Measurements from ENCODE around the gene GLS. TPM values are rescaled to one million over a fixed set of nuclear protein-coding genes. Genes with fewer than 3 reads are reported as not detected.
"Not testable (repeated sequence)": the region's sequence is repeated elsewhere in the genome, so short reads cannot be mapped to it uniquely, and the experiment has no call there.

The GLS gene
- total RNA-seq, 1 donor from 2014 or later = 116 TPM

DNA sequence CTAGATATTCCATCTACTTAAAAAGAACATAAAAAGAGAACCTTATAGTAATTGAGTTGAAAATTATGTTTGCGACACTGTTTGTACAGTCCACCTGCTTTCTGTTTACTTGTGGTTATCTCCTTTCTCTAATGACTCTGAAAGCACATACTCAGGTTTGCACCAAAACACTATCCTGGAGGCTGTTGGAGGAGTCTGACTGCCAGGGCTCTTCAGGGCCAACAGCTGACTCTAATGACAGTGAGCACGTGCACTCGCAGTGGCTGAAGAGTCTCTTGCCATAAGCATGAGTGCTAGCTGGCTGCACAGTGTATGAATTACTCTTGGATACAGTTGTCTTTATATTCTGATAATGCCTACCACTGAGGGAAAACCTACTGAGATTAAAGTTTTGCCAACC is 16.7 kb upstream of the GLS start:
- Mint-ChIP-seq H3K4me1 (ENCODE audit: low read depth) (peaks cover 11% of the 10 kb centered on the region), H3K36me3 (ENCODE audit: insufficient read depth) (no peaks in the 10 kb centered on the region), H3K27me3 (peaks cover 3% of the 10 kb centered on the region), H3K4me3 (ENCODE audit: low read depth) (no peak overlapping the region), H3K27ac (no peak overlapping the region), H3K9me3 (ENCODE audit: low read depth) (no peaks in the 10 kb centered on the region)
- no peak for TF ChIP-seq CTCF (IDR thresholded peaks at IDR 0.05; ENCODE audit: unreplicated experiment)
- DNase-seq (ENCODE audit: low spot score, unreplicated experiment) = no peak

DNA sequence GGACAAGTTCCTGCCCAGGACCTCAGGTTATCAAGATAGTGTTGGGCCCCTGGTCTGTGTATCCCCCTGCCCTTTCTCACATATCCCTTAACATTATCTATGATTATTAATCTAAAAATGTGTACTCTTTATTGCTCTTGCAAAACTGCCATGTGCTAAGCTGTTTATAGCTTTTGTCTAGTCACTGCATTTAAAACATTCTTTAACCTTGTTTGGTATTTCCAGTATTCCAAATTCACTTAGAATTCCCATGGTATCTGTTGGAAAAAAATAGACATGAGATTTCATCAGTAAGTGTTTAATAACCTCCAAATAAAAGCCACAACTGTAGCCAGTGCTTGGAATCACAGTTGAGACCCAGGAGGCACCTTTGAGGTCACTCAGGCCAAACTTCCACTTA is 16.2 kb upstream of the GLS start:
- Mint-ChIP-seq H3K9me3 (ENCODE audit: low read depth) (peaks cover 1% of the 10 kb centered on the region), H3K4me1 (ENCODE audit: low read depth) (peaks cover 11% of the 10 kb centered on the region), H3K27ac (no peak overlapping the region), H3K4me3 (ENCODE audit: low read depth) (no peak overlapping the region), H3K36me3 (ENCODE audit: insufficient read depth) (no peaks in the 10 kb centered on the region), H3K27me3 (peaks cover 3% of the 10 kb centered on the region)
- DNase-seq (ENCODE audit: low spot score, unreplicated experiment) = no peak
- no peak for TF ChIP-seq CTCF (IDR thresholded peaks at IDR 0.05; ENCODE audit: unreplicated experiment)

GRCh38 chr2:190867212-190867611 is 13.4 kb upstream of the GLS start:
- Mint-ChIP-seq H3K27me3 (no peaks in the 10 kb centered on the region), H3K27ac (no peak overlapping the region), H3K9me3 (ENCODE audit: low read depth) (peaks cover 5% of the 10 kb centered on the region), H3K4me1 (ENCODE audit: low read depth) (peaks cover 8% of the 10 kb centered on the region), H3K36me3 (ENCODE audit: insufficient read depth) (no peaks in the 10 kb centered on the region), H3K4me3 (ENCODE audit: low read depth) (no peak overlapping the region)
- DNase-seq (ENCODE audit: low spot score, unreplicated experiment) = no peak
- no peak for TF ChIP-seq CTCF (IDR thresholded peaks at IDR 0.05; ENCODE audit: unreplicated experiment)

GRCh38 chr2:190867832-190868231 is 12.8 kb upstream of the GLS start:
- Mint-ChIP-seq H3K27ac (no peak overlapping the region), H3K27me3 (no peaks in the 10 kb centered on the region), H3K4me1 (ENCODE audit: low read depth) (peaks cover 8% of the 10 kb centered on the region), H3K9me3 (ENCODE audit: low read depth) (peaks cover 9% of the 10 kb centered on the region), H3K4me3 (ENCODE audit: low read depth) (no peak overlapping the region), H3K36me3 (ENCODE audit: insufficient read depth) (no peaks in the 10 kb centered on the region)
- TF ChIP-seq CTCF (IDR thresholded peaks at IDR 0.05; ENCODE audit: unreplicated experiment) = no peak
- DNase-seq (ENCODE audit: low spot score, unreplicated experiment) = no peak

- no peak for TF ChIP-seq CTCF (IDR thresholded peaks at IDR 0.05; ENCODE audit: unreplicated experiment)
- Mint-ChIP-seq H3K36me3 (ENCODE audit: insufficient read depth) (no peaks in the 10 kb centered on the region), H3K4me1 (ENCODE audit: low read depth) (no peaks in the 10 kb centered on the region), H3K4me3 (ENCODE audit: low read depth) (no peak overlapping the region), H3K27ac (no peak overlapping the region), H3K9me3 (ENCODE audit: low read depth) (peaks cover 9% of the 10 kb centered on the region), H3K27me3 (no peaks in the 10 kb centered on the region)
- no peak for DNase-seq (ENCODE audit: low spot score, unreplicated experiment)
Observed at GRCh38 chr2:190869721-190870120, 10.9 kb upstream of the GLS start.

DNA sequence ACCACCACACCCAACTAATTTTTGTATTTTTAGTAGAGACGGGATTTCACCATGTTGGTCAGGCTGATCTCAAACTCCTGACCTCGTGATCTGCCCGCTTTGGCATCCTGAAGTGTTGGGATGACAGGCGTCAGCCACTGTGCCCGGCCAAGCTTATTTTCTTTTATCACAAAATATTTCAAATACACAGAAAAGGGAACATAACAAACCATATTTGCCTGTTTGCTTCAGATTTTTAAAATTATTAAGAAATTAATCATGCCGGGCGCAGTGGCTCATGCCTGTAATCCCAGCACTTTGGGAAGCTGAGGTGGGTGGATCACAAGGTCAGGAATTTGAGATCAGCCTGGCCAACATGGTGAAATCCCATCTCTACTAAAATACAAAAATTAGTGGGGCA is 7.2 kb upstream of the GLS start:
- not testable (repeated sequence) for H3K4me1 Mint-ChIP-seq (ENCODE audit: low read depth); H3K27ac Mint-ChIP-seq; DNase-seq (ENCODE audit: low spot score, unreplicated experiment); H3K4me3 Mint-ChIP-seq (ENCODE audit: low read depth); H3K9me3 Mint-ChIP-seq (ENCODE audit: low read depth); H3K27me3 Mint-ChIP-seq; H3K36me3 Mint-ChIP-seq (ENCODE audit: insufficient read depth)
